GM12878 (cell line): ENCODE results near the gene SNHG17. TPM values are rescaled to one million over a fixed set of nuclear protein-coding genes. Genes with fewer than 3 reads are reported as not detected.

Source experiments
- BHLHE40 ChIP-seq, 2 experiments: fragments of 450-650 bp in 1 of 2; IDR thresholded peaks; 2 replicates each; pipeline ENCODE4 v1.6.1; 2011 to 2017; ENCODE audit warnings: low read depth in 2 of 2, borderline replicate concordance in 1 of 2, improper control_type of control experiment in 1 of 2, low read length in 1 of 2, mild to moderate bottlenecking in 1 of 2
- CBFB ChIP-seq: IDR thresholded peaks from 2 replicates; pipeline ENCODE4 v1.6.1; 2016; ENCODE audit warnings: antibody characterized with exemption, low read depth
- CREM ChIP-seq: IDR thresholded peaks from 2 replicates; pipeline ENCODE4 v1.6.1; 2014; ENCODE audit warnings: antibody characterized with exemption, low read depth
- ESRRA ChIP-seq: IDR thresholded peaks from 2 replicates; pipeline ENCODE4 v1.6.1; 2012; ENCODE audit warnings: mild to moderate bottlenecking, low read length, improper control_type of control experiment
- ETV6 ChIP-seq, 2 experiments: fragments of 450-650 bp in 1 of 2; IDR thresholded peaks in 1 of 2; conservative IDR thresholded peaks in 1 of 2; 2 replicates each; pipeline ENCODE4 v1.6.1; 2014; ENCODE audit warnings: antibody characterized with exemption in 1 of 2, borderline replicate concordance in 1 of 2, low read depth in 1 of 2, mild to moderate bottlenecking in 1 of 2, moderate library complexity in 1 of 2
- GATAD2B ChIP-seq: fragments of 450-650 bp; conservative IDR thresholded peaks from 2 replicates; pipeline ENCODE4 v1.6.1; 2017; ENCODE audit warnings: low read depth, mild to moderate bottlenecking, moderate library complexity
- HDAC6 ChIP-seq: fragments of 200-600 bp; sonication (generic); IDR thresholded peaks from one replicate; pipeline ENCODE4 v1.8.0; 2017; ENCODE audit warnings: antibody characterized with exemption; ENCODE audit not compliant: unreplicated experiment
- IKZF1 ChIP-seq: fragments of 450-650 bp; conservative IDR thresholded peaks from 2 replicates; pipeline ENCODE4 v1.6.1; 2017; ENCODE audit warnings: antibody characterized with exemption, mild to moderate bottlenecking
- MEF2A ChIP-seq: IDR thresholded peaks from 2 replicates; pipeline ENCODE4 v1.6.1; 2011; ENCODE audit warnings: low read depth, mild to moderate bottlenecking, low read length, moderate library complexity; ENCODE audit not compliant: insufficient read depth
- MYB ChIP-seq: fragments of 150-350 bp; IDR thresholded peaks from 2 replicates; pipeline ENCODE4 v1.6.1; 2014; ENCODE audit warnings: mild to moderate bottlenecking, low read depth, low read length, borderline replicate concordance
- NR2F1 ChIP-seq: fragments of 450-650 bp; conservative IDR thresholded peaks from 2 replicates; pipeline ENCODE4 v1.6.1; 2017; ENCODE audit warnings: mild to moderate bottlenecking
- POLR2A ChIP-seq: IDR thresholded peaks from 2 replicates; pipeline ENCODE4 v1.6.1; 2011; ENCODE audit warnings: low read depth, mild to moderate bottlenecking, low read length
- POLR2AphosphoS2 ChIP-seq: IDR thresholded peaks from 2 replicates; pipeline ENCODE4 v1.6.1; 2011; ENCODE audit warnings: low read depth, mild to moderate bottlenecking, low read length, improper control_type of control experiment, moderate library complexity
- RELA ChIP-seq: fragments of 450-650 bp; IDR thresholded peaks from 2 replicates; pipeline ENCODE4 v1.8.0; 2014; ENCODE audit warnings: borderline replicate concordance; ENCODE audit not compliant: partially characterized antibody
- RUNX3 ChIP-seq: IDR thresholded peaks from 2 replicates; pipeline ENCODE4 v1.6.1; 2012; ENCODE audit warnings: low read length, inconsistent platforms
- SIN3A ChIP-seq: IDR thresholded peaks from 2 replicates; pipeline ENCODE4 v1.6.1; 2012; ENCODE audit warnings: low read depth, low read length, improper control_type of control experiment
- SIX5 ChIP-seq: IDR thresholded peaks from 2 replicates; pipeline ENCODE4 v1.6.1; 2011; ENCODE audit warnings: mild to moderate bottlenecking, low read depth, low read length, moderate library complexity; ENCODE audit not compliant: severe bottlenecking
- SP1 ChIP-seq: IDR thresholded peaks from one replicate; pipeline ENCODE4 v1.6.1; 2011; ENCODE audit warnings: low read depth, low read length
- SPI1 ChIP-seq: IDR thresholded peaks from 2 replicates; pipeline ENCODE4 v1.6.1; 2011; ENCODE audit warnings: low read depth, mild to moderate bottlenecking, low read length, moderate library complexity, borderline replicate concordance; ENCODE audit not compliant: insufficient read depth
- STAT1 ChIP-seq: fragments of 450-650 bp; conservative IDR thresholded peaks from 2 replicates; pipeline ENCODE4 v1.6.1; 2014; ENCODE audit warnings: antibody characterized with exemption, mild to moderate bottlenecking
- TAF1 ChIP-seq: IDR thresholded peaks from 2 replicates; pipeline ENCODE4 v1.6.1; 2011; ENCODE audit warnings: mild to moderate bottlenecking, low read depth, low read length, borderline replicate concordance
- TCF12 ChIP-seq: IDR thresholded peaks from 2 replicates; pipeline ENCODE4 v1.6.1; 2011; ENCODE audit warnings: low read depth, mild to moderate bottlenecking, low read length
- ZNF24 ChIP-seq: fragments of 450-650 bp; IDR thresholded peaks from 2 replicates; pipeline ENCODE4 v1.6.1; 2017; ENCODE audit warnings: antibody characterized with exemption, mild to moderate bottlenecking
- ZNF687 ChIP-seq: fragments of 450-650 bp; IDR thresholded peaks from 2 replicates; pipeline ENCODE4 v1.6.1; 2017; ENCODE audit warnings: mild to moderate bottlenecking, moderate library complexity
- polyA plus RNA-seq, 11 experiments: library from polyadenylated mRNA; depleted of rRNA in 4 of 11; unstranded in 6 of 11; stranded (reverse) in 5 of 11; fragments of >200 nt; fragmentation: Nextera tagmentation in 4 of 11; fragmentation: Illumina TruSeq in 1 of 11; extraction: Ambion mirVana in 4 of 11; extraction: Trizol in 1 of 11; gene quantifications; 1 replicate in 1 of 11; 2 replicates in 10 of 11; pipeline versions ENCODE4 v1.2.1 to v1.2.3, GENCODE V29; 2011 to 2016; ENCODE audit warnings: inconsistent platforms in 2 of 11, missing spikeins in 2 of 11, low read depth in 1 of 11
- total RNA-seq, 4 experiments: library from RNA; depleted of rRNA in 3 of 4; stranded (reverse); fragments of >200 nt in 3 of 4; fragmentation: Illumina TruSeq in 1 of 4; extraction: Trizol in 1 of 4; gene quantifications; 2 replicates each; pipeline versions ENCODE4 v1.2.1 to v1.2.3, GENCODE V29; 2013 to 2021
- TF ChIP-seq, protein P1 (sequence below): fragments of 450-650 bp; IDR thresholded peaks from 2 replicates; pipeline ENCODE4 v1.6.1; 2016; ENCODE audit warnings: mild to moderate bottlenecking
- TF ChIP-seq, protein P2 (sequence below): IDR thresholded peaks from 2 replicates; pipeline ENCODE4 v1.6.1; 2011; ENCODE audit warnings: low read depth, mild to moderate bottlenecking, low read length, moderate library complexity, borderline replicate concordance; ENCODE audit errors: extremely low read depth

SNHG17 gene
- total and polyA plus RNA-seq, 10 of the 15 experiments (the other 5 are each of a cell fraction or from before 2014, with no cell fraction given): 20.8 to 63.0 (median 33.9) TPM

- peak; percentile 85; the same call in 1 of the 2 replicates for TF ChIP-seq SIN3A
- peak; percentile 92 for TF ChIP-seq RUNX3
- peak; percentile 44 for TF ChIP-seq SIX5
- TF ChIP-seq BHLHE40 (IDR thresholded peaks at IDR 0.05; ENCODE audit: borderline replicate concordance in 1 of 2, low read depth in 2 of 2, low read length in 1 of 2): peak; percentile 62 to 83; a peak in 3 of 4 replicates
- peak; percentile 60; the same call in 1 of the 2 replicates for TF ChIP-seq NR2F1
- TF ChIP-seq ZNF687: peak; percentile 78
- TF ChIP-seq POLR2AphosphoS2: peak; percentile 66; the same call in 1 of the 2 replicates
- TF ChIP-seq STAT1: peak; percentile 90
- TF ChIP-seq SP1: peak; percentile 83
- no peak for TF ChIP-seq SPI1
- TF ChIP-seq, protein P1, sequence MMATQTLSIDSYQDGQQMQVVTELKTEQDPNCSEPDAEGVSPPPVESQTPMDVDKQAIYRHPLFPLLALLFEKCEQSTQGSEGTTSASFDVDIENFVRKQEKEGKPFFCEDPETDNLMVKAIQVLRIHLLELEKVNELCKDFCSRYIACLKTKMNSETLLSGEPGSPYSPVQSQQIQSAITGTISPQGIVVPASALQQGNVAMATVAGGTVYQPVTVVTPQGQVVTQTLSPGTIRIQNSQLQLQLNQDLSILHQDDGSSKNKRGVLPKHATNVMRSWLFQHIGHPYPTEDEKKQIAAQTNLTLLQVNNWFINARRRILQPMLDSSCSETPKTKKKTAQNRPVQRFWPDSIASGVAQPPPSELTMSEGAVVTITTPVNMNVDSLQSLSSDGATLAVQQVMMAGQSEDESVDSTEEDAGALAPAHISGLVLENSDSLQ: peak; percentile 71
- TF ChIP-seq TCF12: peak; percentile 83
- TF ChIP-seq MEF2A: peak; percentile 72; the same call in 1 of the 2 replicates
- peak; percentile 87 for TF ChIP-seq ZNF24
- peak; percentile 94 for TF ChIP-seq IKZF1
- TF ChIP-seq ETV6 (conservative IDR thresholded peaks at IDR 0.05 in 1 of 2, IDR thresholded peaks at IDR 0.05 in 1 of 2; ENCODE audit: borderline replicate concordance in 1 of 2, low read depth in 1 of 2): peak in 1 of 2 experiments; percentile 70; a peak in 1 of 4 replicates
- peak; percentile 90 for TF ChIP-seq CBFB
- peak; percentile 85 for TF ChIP-seq CREM
- TF ChIP-seq, protein P2, sequence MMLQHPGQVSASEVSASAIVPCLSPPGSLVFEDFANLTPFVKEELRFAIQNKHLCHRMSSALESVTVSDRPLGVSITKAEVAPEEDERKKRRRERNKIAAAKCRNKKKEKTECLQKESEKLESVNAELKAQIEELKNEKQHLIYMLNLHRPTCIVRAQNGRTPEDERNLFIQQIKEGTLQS: no peak
- TF ChIP-seq TAF1: peak; percentile 99
- peak; percentile 100 for TF ChIP-seq POLR2A
- peak; percentile 94 for TF ChIP-seq GATAD2B
- peak; percentile 84 for TF ChIP-seq RELA
- peak; percentile 18; the same call in 1 of the 2 replicates for TF ChIP-seq ESRRA
- TF ChIP-seq HDAC6: no peak
- 0 out of 2 replicates have a peak, but pooled peaks have one; percentile 16 for TF ChIP-seq MYB
Observed at GRCh38 chr20:38446441-38447209, 11.5 kb upstream of the SNHG17 start (continued).
